Amygdala (tissue), 56 donors: ENCODE measurements around the gene SPC25.

Source experiments
- DNase-seq, 56 donors: peaks; one replicate each; lab custom pipeline; 2025; lab: John Stamatoyannopoulos, UW

The SPC25 gene

DNA sequence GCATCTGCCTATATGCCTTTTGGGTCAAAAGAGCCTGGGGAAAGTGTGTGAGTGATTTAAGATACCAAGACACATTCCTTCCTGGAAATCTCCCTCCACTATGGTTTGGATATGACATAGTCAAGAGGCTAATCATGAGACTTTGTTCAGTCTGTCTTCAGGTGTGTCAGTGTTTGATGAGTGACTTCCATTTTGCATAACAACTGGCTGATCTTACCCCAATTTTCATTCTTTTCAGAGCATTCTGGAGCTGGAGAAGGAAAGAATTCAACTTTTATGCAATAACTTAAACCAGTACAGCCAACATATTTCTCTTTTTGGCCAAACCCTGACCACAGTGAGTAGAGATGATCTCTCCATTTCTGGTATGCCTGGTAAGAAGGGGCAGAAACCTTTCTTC is 39.4 kb downstream of the SPC25 start:
- no peak for DNase-seq

DNA sequence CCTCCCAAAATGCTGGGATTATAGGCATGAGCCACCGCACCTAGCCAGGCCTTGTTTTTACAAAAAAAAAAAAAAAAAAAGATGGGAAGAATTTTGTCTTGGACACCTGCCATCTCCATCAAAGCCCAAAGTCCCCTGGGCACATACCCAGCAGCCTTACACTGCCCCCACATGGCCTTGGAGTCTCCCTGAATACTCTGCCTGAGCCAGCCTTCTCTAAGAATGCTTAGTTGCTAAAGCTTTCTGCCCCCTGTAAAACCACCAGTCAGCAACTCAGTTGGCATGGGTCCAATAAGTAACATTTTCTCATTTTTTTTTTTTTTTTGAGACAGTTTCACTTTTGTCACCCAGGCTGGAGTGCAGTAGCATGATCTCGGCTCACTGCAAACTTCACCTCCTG is 40.6 kb downstream of the SPC25 start:
- DNase-seq: peak in 3 of 56 donors; percentile 0 to 5 (median 4)

DNA sequence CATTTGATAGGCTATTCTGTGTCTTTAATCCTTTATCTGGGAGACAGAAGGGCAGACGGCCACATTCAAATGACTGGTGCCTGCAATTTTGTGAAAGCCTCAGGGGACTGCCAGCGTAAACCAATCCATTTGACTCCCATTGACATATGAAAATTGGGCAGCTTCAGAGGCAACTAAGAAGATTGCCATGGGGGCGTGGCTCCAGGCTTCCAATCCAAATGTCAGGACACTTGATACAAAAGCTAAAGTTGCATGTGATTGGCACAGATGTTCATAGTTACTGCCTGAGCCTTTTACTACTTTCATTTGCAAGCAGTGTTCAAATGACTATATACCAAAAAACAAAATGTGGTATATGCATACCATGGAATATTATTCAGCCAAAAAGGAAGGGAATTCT is 42.0 kb downstream of the SPC25 start:
- no peak for DNase-seq

DNA sequence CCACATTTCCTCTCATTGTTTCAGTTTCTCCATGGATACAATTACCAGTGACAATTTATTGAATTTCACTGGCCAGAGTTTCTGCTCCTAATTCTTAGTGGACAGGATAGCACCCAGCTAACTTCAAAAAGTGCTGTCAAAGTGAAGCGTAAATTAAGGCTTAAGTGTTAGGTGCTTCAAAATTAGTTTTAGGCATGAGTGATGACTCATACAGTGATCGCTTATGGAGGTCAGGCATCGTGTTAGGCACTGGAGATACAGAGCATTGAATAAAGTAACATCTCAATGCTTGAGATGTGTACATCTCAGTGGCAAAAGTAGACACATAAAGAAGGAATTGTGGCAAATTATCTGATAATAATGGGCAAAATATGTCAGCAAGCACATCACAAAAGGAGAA is 47.0 kb downstream of the SPC25 start:
- DNase-seq: no peak

DNA sequence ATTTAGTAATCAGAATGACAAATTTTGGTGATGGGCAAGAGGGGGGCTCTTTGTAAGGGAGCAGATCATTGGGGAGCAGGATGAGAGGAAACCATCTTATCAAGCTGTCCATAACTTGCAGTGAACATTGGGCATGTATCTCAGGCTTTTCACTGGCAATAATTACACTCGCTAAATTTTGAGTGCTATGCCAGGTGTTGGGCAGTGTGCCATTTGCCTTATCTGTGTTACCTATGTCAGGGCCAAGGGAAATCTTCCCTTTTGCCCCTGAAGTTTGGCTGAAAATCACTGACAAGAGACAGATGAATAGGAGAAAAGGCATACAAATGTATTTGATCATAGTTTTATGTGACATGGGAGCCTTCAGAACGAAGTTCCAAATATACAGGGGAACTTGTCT is 48.8 kb downstream of the SPC25 start:
- DNase-seq: no peak

DNA sequence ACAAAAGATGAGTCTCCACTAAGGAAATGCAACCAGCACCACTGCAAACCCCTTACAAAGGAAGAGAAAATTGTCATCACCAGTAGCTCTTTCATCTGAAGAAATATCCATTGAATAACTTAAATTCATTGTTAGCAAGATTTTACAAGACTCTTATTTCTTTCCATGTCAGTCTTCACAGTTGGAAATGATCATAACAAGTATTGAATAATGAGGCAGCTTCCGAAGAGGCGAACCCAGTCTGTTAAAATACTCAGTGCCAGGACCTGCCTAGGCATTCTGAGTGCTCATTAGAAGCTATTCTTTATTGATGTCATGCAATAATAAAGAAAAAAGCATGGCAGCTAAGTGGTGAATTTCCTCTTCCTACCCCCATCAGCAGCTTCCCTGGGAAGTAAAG is 54.3 kb downstream of the SPC25 start:
- no peak for DNase-seq

DNA sequence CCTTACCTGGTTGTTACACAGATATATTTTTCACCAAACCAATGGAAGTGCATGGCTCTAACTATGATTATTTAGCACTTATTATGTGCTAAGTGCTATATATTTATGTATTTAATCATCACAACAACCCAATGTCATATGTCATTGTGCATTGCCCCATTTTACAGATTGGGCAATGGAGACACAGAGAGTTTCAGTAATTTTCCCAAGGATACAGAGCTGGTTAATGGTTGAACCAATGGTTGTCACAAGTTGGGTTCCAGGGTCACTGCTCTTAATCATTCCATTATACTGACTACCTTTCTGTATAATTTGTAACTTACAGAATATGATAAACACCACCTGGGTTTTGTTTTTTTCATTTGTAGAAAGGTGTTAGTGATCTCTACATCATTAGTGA is 58.6 kb downstream of the SPC25 start:
- no peak for DNase-seq

DNA sequence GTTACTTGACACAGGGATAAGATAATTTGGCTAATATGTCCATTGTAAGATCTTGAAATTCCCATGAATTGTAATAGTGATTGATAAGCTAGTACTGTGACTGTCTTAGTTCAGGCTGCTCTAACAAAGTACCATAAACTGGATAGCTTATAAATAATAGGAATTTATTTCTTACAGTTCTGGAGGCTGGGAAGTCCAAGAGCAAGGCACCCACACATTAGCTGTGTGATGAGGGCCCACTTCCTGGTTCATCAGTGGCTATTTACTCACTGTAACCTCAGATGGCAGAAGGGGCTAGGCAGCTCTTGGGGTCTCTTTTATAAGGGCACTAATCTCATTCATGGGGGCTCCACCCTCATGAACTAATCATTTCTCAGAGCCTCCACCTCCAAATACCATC is 59.3 kb downstream of the SPC25 start:
- DNase-seq: no peak

DNA sequence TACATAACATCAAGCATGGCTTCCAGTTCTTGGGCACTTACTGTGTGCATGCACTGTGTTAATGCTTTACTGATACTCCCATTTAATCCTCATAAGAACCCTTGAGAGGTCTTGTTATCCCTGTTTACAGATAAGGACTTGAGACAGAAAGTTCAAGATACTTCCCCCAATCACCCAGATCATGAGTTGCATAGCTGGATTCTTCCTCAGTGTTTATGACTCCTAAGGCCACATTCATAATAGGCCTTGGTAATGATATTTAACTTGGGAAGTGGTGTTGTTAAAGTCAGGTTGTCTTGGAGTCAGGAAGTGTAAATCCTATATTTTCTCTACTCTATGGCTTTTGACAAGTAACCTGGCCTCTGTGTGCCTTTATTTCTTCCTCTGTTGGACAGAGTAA is 65.1 kb downstream of the SPC25 start:
- DNase-seq: no peak

DNA sequence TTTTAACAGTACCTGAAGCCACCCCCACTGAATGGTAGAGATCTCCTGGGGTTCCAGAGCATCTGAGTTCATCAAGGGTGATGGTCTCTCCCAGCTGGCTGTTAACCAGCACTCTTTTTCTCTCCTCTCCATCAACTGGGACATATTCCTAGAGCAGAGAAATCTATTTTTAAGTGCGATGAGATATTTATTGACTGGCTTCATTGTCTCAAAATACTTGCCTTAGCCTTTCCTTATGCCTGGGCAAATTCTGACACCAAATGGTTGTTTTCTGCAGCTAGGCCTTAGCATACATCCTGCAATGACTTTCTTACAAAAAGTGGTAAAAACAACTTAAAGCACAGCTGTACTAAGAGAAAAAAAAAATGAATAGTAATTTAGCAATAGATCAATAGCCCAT is 68.2 kb downstream of the SPC25 start:
- DNase-seq: no peak

DNA sequence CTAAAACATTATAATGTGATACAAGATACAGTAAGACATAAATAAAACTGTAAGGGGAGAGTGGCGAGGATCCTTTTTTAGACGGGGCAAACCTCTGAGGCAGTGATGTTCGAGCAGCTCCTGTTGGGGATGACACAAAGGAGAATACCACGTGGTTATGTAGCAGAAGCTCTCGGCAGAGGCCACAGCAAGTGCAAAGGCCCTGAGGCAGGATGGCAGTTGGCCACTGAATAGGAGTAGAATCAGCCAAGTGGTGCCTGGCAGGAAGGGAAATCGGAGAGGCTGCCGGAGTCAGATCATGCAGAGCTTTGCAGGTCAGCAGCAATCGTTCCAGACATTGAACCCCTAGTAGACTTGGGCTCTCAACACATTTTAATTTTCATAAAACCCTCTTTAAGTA is 68.7 kb downstream of the SPC25 start:
- no peak for DNase-seq
